ENCODE data around the gene MMEL1.
"Not testable (repeated sequence)": the region's sequence is repeated elsewhere in the genome, so short reads cannot be mapped to it uniquely, and the experiment has no call there.

Gene MMEL1

GRCh38 chr1:2589431-2590232 is 43.2 kb downstream of the MMEL1 start:
- DNase-seq = no peak

- no peak for DNase-seq
Observed at GRCh38 chr1:2588661-2589430, 44.0 kb downstream of the MMEL1 start.

- no peak for DNase-seq
Observed at GRCh38 chr1:2587860-2588571, 44.8 kb downstream of the MMEL1 start.

GRCh38 chr1:2587071-2587859 is 45.6 kb downstream of the MMEL1 start:
- DNase-seq = peak; percentile 70

GRCh38 chr1:2586154-2587070 is 46.4 kb downstream of the MMEL1 start, which contains the start of gene PRXL2B:
TSS of gene PRXL2B (plus strand) at chr1:2586777. CDS start at chr1:2586886, 109 bp downstream.
- DNase-seq = peak; percentile 93

- peak; percentile 81 for DNase-seq
Observed at GRCh38 chr1:2585318-2586092, 47.3 kb downstream of the MMEL1 start.

- DNase-seq = peak; percentile 46
Observed at GRCh38 chr1:2584686-2585317, 48.0 kb downstream of the MMEL1 start.

- DNase-seq = no peak
Observed at GRCh38 chr1:2583871-2584351, 48.9 kb downstream of the MMEL1 start.

GRCh38 chr1:2583331-2583791 is 49.5 kb downstream of the MMEL1 start:
- no peak for DNase-seq

GRCh38 chr1:2582391-2582790 is 50.4 kb downstream of the MMEL1 start:
- DNase-seq = no peak

GRCh38 chr1:2580691-2581090 is 52.1 kb downstream of the MMEL1 start:
- DNase-seq = no peak

GRCh38 chr1:2578758-2579118 is 54.1 kb downstream of the MMEL1 start:
- no peak for DNase-seq

GRCh38 chr1:2577565-2578075 is 55.2 kb downstream of the MMEL1 start:
- DNase-seq = not testable (repeated sequence)

GRCh38 chr1:2575801-2576663 is 56.8 kb downstream of the MMEL1 start:
- no peak for DNase-seq

- DNase-seq = no peak
Observed at GRCh38 chr1:2574350-2574749, 58.5 kb downstream of the MMEL1 start.

GRCh38 chr1:2573250-2573920 is 59.4 kb downstream of the MMEL1 start:
- DNase-seq = no peak

GRCh38 chr1:2571348-2571747 is 61.5 kb downstream of the MMEL1 start:
- no peak for DNase-seq

- DNase-seq = no peak
Observed at GRCh38 chr1:2570332-2570731, 62.5 kb downstream of the MMEL1 start.
